Lung microvascular endothelial cell (primary cell): ENCODE results near the gene OR1N2. TPM values are rescaled to one million over a fixed set of nuclear protein-coding genes. Genes with fewer than 3 reads are reported as not detected.
"Not testable (repeated sequence)": the region's sequence is repeated elsewhere in the genome, so short reads cannot be mapped to it uniquely, and the experiment has no call there.

Experiments
- DNase-seq, 2 donors: peaks; one replicate each; pipeline versions ENCODE4 v3.0.0 to v3.0.0-alpha.2; 2010; ENCODE audit warnings: low read depth in 2 of 2
- total RNA-seq: library from RNA; depleted of rRNA; stranded (reverse); fragments of >200 nt; gene quantifications from 2 replicates; pipeline ENCODE4 v1.2.1, GENCODE V29; 2014

The OR1N2 gene
- not detected in 2 replicates for total RNA-seq

DNA sequence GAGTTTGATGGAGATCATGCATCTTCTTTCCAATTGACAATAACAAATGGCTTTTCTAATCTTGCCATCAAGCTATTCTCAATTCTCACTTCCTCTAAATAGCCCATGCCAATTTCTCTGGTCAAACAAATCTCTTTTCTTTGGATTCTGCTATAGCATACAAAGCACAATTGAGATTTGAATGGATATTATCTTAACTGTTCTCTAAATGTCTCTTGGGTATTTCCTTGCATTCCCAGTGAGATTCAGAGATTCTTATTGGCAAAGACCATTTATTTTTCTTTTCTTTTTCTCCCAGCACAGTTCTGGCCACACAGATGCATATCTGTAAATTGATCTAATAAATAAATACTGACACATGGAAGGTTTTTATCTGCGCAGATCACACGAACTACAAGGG is at the start of gene OR1N2:
Gene OR1N2, plus strand, starts transcription at position 301 of the 400 bp plus-strand sequence. CDS start 100 bp downstream, outside the sequence.
- no peak for DNase-seq

GRCh38 chr9:122506964-122507363 is 45.9 kb upstream of the OR1N2 start:
- no peak for DNase-seq

DNA sequence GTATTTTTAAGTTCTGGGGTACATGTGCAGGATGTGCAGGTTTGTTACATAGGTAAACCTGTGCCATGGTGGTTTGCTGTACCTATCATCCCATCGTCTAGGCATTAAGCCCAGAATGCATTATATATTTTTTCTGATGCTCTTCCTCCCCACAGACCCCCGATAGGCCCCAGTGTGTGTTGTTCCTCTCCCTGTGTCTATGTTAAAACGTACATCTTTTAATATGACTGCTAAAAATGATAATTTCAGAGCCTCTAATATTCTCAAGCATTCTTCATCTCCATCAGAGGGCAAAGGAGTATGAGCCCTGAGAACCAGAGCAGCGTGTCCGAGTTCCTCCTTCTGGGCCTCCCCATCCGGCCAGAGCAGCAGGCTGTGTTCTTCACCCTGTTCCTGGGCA is 42.4 kb upstream of the OR1N2 start, which contains the start of gene OR1J2:
Gene OR1J2, plus strand, starts transcription at position 301 of the 400 bp plus-strand sequence. Its CDS starts 0 bp downstream, at position 301.
- no peak for DNase-seq

GRCh38 chr9:122518226-122518625 is 34.7 kb upstream of the OR1N2 start:
- DNase-seq, result no peak

DNA sequence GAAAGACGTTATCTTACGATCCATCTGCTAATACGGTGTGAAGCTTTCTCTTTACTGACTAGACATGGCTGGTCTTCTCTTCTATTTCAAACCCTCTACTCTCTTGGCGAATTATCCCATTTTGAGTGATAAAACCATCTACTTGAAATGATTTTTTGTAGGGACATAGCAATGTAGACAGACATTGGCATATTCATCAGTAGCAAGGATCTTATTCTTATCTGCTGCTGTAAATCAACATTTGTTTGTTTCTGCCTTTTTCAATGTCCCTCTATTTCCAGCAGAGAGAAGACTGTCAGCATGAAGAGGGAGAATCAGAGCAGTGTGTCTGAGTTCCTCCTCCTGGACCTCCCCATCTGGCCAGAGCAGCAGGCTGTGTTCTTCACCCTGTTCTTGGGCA is 34.1 kb upstream of the OR1N2 start, which contains the start of gene OR1J4:
Gene OR1J4, plus strand, starts transcription at position 301 of the 400 bp plus-strand sequence. Its CDS starts 0 bp downstream, at position 301.
- no peak for DNase-seq

DNA sequence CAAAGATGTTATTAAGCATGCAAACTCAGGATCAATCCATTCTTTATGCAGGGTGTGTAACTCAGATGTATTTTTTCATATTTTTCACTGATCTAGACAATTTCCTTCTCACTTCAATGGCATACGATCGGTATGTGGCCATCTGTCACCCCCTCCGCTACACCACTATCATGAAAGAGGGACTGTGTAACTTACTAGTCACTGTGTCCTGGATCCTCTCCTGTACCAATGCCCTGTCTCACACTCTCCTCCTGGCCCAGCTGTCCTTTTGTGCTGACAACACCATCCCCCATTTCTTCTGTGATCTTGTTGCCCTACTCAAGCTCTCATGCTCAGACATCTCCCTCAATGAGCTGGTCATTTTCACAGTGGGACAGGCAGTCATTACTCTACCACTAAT is 33.5 kb upstream of the OR1N2 start:
- DNase-seq, result no peak

- DNase-seq, result no peak
These were observed 26.3 kb upstream of the OR1N2 start for GRCh38 chr9:122526602-122527001.

DNA sequence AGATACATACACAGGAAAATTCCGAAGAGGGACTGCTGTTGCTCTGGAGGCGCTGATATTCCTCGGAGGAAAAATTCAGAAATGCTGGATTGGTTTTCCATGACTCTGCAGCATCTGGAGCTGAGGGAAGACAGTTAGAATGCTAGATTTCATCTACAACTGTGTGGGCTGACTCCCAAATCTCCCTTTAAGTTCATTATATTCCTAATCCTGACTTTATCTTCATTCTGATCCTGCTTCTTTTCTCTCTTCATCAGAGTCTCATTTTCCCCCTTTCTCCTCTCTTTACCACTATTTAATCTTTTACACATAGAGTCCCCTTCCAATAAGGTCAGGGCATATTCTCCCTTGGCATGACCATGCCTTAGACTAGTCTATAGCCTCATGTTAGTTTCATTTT is 25.7 kb upstream of the OR1N2 start, which contains the start of gene OR1N1:
Gene OR1N1, minus strand, starts transcription at position 101 of the 400 bp plus-strand sequence. Its CDS starts 0 bp downstream, at position 101.
- DNase-seq, result no peak

DNA sequence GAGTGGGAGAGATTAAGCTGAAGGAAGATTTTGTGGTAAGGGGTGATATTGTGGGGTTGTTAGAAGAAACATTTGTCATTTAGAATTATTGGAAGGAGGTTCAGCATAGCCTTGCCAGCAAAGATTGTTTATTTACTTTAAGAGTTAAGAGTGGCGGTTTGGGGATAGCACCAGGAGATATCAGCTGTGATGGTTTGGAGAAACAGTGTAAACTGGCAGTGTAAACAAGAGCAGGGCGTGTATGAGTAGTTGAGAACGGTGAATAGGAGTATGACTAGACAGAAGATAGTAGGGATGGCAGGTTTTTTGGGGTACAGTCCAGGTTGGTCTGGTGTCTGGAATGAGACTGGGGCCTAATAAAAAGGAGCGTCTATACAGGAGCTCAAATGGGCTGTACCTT is 21.8 kb upstream of the OR1N2 start:
- not testable (repeated sequence) for DNase-seq

GRCh38 chr9:122536134-122536533 is 16.8 kb upstream of the OR1N2 start:
- no peak for DNase-seq

GRCh38 chr9:122537066-122537465 is 15.8 kb upstream of the OR1N2 start:
- DNase-seq, result not testable (repeated sequence)

DNA sequence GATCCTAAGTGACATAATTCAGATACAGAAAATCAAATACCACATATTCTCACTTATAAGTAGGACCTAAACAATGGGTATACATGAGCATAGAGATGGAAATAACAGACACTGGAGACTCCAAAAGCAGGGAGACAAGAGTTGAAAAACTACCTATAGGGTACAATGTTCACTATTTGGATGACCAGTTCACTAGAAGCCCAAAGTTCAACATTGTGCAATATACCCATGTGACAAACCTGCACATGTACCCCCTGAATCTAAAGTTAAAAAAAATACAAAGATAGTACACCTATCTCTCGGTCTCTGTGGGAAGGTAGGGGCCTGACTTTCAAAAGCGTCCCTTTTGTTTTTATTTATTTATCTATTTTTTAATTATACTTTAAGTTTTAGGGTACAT is 14.2 kb upstream of the OR1N2 start:
- DNase-seq, result no peak

DNA sequence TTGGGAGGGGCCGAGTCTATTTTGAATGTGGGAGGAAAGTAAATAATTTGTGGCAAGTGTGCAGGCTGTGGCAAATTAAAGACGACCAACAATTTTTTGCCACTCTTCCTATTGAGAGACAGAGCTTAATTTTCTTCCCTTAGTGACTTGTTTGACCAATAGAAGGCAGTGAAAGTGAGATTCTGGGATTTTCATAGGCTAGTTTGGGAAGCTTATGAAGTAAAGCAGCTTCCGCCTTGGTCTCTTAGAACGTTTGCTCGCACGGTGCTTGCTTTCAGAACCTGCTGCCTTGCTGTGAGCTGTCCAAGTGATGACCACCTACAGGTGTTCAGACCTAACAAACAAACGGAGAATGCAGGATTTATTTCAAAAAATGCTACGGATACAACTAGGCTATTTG is 6.7 kb upstream of the OR1N2 start:
- no peak for DNase-seq

DNA sequence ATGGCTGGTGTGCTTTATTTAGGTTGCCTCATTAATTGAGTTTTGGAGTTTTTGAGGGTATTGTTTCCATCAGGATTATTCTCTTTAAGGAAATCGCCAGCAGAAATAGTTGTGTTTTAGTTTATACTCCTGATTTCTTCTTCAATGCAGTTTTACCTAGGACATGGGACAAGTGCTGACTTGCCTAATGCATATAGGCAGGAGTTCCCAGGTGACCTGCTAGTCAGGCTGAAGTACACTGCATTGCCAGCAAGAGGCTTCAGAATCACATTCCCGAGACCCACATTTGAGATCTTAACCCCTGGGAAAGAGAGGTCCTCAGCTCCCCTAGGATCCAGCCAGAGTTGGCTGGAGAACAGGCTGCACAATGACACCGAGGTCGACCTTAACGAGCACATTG is 1.5 kb upstream of the OR1N2 start:
- no peak for DNase-seq

DNA sequence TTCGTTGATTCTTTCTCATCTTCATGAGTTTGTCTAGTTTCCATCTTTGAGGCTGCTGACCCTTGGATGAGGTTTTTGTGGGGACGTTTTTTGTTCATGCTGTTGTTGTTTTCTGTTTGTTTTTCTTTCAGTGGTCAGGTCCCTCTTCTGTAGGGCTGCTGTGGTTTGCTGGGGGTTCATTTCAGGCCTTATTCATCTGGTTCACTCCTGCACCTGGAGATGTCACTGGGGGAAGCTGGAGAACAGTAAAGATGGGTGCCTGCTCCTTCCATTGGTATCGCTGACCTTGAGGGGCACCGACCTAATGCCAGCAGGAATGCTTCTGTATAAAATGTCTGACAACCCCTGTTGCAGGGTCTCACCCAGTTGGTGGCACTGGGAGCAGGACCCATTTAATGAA is 8.5 kb downstream of the OR1N2 start:
- no peak for DNase-seq

- no peak for DNase-seq
These were observed 9.3 kb downstream of the OR1N2 start for GRCh38 chr9:122562134-122562760.

GRCh38 chr9:122567901-122568300 is 15.0 kb downstream of the OR1N2 start:
- no peak for DNase-seq

DNA sequence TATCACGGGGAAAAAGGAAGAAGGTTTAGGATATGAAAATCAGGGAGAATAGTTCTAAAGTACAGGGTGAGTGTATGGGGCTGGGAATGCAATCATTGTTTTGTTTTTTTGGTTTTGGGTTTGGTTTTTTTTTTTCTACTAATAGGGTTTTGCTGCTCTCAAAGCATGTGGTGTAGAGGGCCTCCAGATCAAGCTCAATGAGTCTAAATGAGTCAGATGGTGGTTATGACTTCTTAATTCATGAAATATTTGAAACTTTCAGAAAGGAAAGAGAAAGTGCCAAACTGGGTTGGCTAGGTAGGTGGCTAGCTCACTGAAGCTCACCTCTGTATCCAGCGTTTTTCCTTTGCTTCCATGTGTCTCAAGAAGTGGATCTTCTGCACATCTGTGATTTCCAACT is 19.5 kb downstream of the OR1N2 start:
- DNase-seq, result no peak

- peak in 1 of 2 donors; percentile 2 for DNase-seq
These were observed 27.0 kb downstream of the OR1N2 start for GRCh38 chr9:122579874-122580273.

DNA sequence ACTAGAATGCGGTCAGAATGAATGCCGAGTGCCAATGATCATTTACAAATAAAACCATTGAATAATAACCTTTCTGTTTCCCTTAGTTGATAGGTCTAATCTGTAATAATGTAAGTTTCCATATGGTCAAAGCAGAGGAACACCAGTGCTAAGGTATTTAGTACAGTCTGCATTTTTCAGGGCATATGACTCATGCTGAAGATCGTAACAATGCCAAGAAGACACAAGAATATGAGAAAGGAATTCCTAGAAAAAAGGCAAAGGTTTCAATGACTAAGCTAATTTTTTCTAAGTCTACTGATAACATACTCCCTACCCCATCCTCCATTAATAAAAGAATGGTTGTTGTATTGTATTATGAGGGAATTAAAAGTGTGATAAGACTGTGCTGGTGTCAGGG is 27.4 kb downstream of the OR1N2 start:
- peak in 1 of 2 donors; percentile 53 for DNase-seq

GRCh38 chr9:122583284-122583683 is 30.4 kb downstream of the OR1N2 start, which contains the start of gene OR1L8:
Gene OR1L8 (minus strand): TSS chr9:122583384. CDS start chr9:122568477, 14,907 bp downstream.
- not testable (repeated sequence) for DNase-seq
